ENCODE measurements around the gene EWSR1. TPM values are rescaled to one million over a fixed set of nuclear protein-coding genes. Genes with fewer than 3 reads are reported as not detected.

EWSR1 gene
- total RNA-seq, 4 donors from 2014 or later: 128 to 169 (median 149) TPM

GRCh38 chr22:29266564-29267461 is 1.3 kb upstream of the EWSR1 start:
- no peak for TF ChIP-seq POLR2A (IDR thresholded peaks at IDR 0.05)
- no peak for TF ChIP-seq CTCF (IDR thresholded peaks at IDR 0.05)
- peak overlapping the region; percentile 89 for H3K4me3 ChIP-seq (ENCODE audit: low read depth, poor library complexity, severe bottlenecking)
- intact Hi-C loops (cut with DNase I; ENCODE audit: low total_unique reads): no loop called here
- WGBS, 2 donors: 19 to 22% methylated on average over 13 of the region's 13 CpGs
- DNase-seq (ENCODE audit: low spot score in 2 of 2): peak in 1 of 2 donors; percentile 86

- no peak for DNase-seq (ENCODE audit: low spot score in 2 of 2)
- intact Hi-C loops (cut with DNase I; ENCODE audit: low total_unique reads): no loop called here
- H3K4me3 ChIP-seq (ENCODE audit: low read depth, poor library complexity, severe bottlenecking): peak overlapping the region; percentile 89
- 0 to 1% methylated on average over 19 to 24 of the region's 32 CpGs for WGBS, 2 donors
- TF ChIP-seq POLR2A (IDR thresholded peaks at IDR 0.05) (no peak), CTCF (IDR thresholded peaks at IDR 0.05) (no peak)
Observed at GRCh38 chr22:29267462-29267857, 608 bp upstream of the EWSR1 start.

- peak overlapping the region; percentile 89 for H3K4me3 ChIP-seq (ENCODE audit: low read depth, poor library complexity, severe bottlenecking)
- DNase-seq (ENCODE audit: low spot score in 2 of 2): peak; percentile 34 to 90
- intact Hi-C loops (cut with DNase I; ENCODE audit: low total_unique reads): no loop called here
- 0 to 1% methylated on average over 25 to 31 of the region's 51 CpGs for WGBS, 2 donors
- TF ChIP-seq POLR2A (IDR thresholded peaks at IDR 0.05) (no peak), CTCF (IDR thresholded peaks at IDR 0.05) (no peak)
Observed at GRCh38 chr22:29268511-29269229, 602 bp downstream of the EWSR1 start.

GRCh38 chr22:29269230-29269604 is 1.1 kb downstream of the EWSR1 start:
- peak overlapping the region; percentile 89 for H3K4me3 ChIP-seq (ENCODE audit: low read depth, poor library complexity, severe bottlenecking)
- no peak for TF ChIP-seq CTCF (IDR thresholded peaks at IDR 0.05)
- TF ChIP-seq POLR2A (IDR thresholded peaks at IDR 0.05): no peak
- DNase-seq (ENCODE audit: low spot score in 2 of 2): peak in 1 of 2 donors; percentile 82
- WGBS, 2 donors: 0 to 1% methylated on average over 14 of the region's 14 CpGs
- intact Hi-C loops (cut with DNase I; ENCODE audit: low total_unique reads): no loop called here

- peak overlapping the region; percentile 89 for H3K4me3 ChIP-seq (ENCODE audit: low read depth, poor library complexity, severe bottlenecking)
- peak in 1 of 2 donors; percentile 61 for DNase-seq (ENCODE audit: low spot score in 2 of 2)
- TF ChIP-seq CTCF (IDR thresholded peaks at IDR 0.05) (no peak), POLR2A (IDR thresholded peaks at IDR 0.05) (no peak)
- intact Hi-C loops (cut with DNase I; ENCODE audit: low total_unique reads): no loop called here
- 7 to 8% methylated on average over 13 of the region's 13 CpGs for WGBS, 2 donors
Observed at GRCh38 chr22:29269731-29270474, 1.8 kb downstream of the EWSR1 start.
